Lower lobe of right lung (tissue), 2 donors: Measurements from ENCODE around the gene ZYG11A. TPM values are rescaled to one million over a fixed set of nuclear protein-coding genes. Genes with fewer than 3 reads are reported as not detected.

Experiments
- ATAC-seq, 2 donors: fragments of 200-7000 bp; cut with Tn5 transposase; one replicate each; pipeline ENCODE4 v1.9.1; 2020 to 2022; ENCODE audit warnings: mild to moderate bottlenecking in 2 of 2, moderate library complexity in 2 of 2
- DNase-seq: peaks from one replicate; pipeline ENCODE4 v3.0.0-alpha.2; 2020
- H3K27ac ChIP-seq: fragments of 200-600 bp; one replicate; pipeline ENCODE4 v1.8.0; 2022
- H3K27me3 ChIP-seq: fragments of 200-600 bp; one replicate; pipeline ENCODE4 v1.8.0; 2022; ENCODE audit warnings: low read depth
- H3K36me3 ChIP-seq: fragments of 200-600 bp; one replicate; pipeline ENCODE4 v1.8.0; 2022; ENCODE audit warnings: mild to moderate bottlenecking
- H3K4me1 ChIP-seq: fragments of 200-600 bp; one replicate; pipeline ENCODE4 v1.8.0; 2022
- H3K4me3 ChIP-seq: fragments of 200-600 bp; one replicate; pipeline ENCODE4 v1.8.0; 2022; ENCODE audit warnings: mild to moderate bottlenecking
- H3K9me3 ChIP-seq: fragments of 200-600 bp; one replicate; pipeline ENCODE4 v1.8.0; 2022
- CTCF ChIP-seq: fragments of 200-600 bp; IDR thresholded peaks from one replicate; pipeline ENCODE4 v1.8.0; 2022; ENCODE audit warnings: antibody characterized with exemption, mild to moderate bottlenecking
- intact Hi-C: fragments of 100-400 bp; cut with DNase I; formaldehyde crosslinking; loops from one replicate; pipeline ENCODE4 v1.11.0; 2022
- total RNA-seq: library from RNA; stranded (reverse); fragmentation: NEBNext Ultra II Directional; extraction: Animal tissue kit (Norgen Biotek cat#: 25700); gene quantifications from one replicate; pipeline ENCODE4 v1.2.1, GENCODE V29; 2021
- donor health status: DM: no; HTN: yes; CAD: no; lungs with severe emphysema.

ZYG11A gene
- total RNA-seq, 1 donor from 2014 or later: not detected

GRCh38 chr1:52848423-52848822 lies 5.9 kb downstream of the ZYG11A start:
- intact Hi-C loops: no loop called here
- Histone ChIP-seq H3K27ac (no peak overlapping the region), H3K4me3 (no peak overlapping the region), H3K9me3 (no peaks in the 10 kb centered on the region), H3K36me3 (no peaks in the 10 kb centered on the region), H3K27me3 (peaks cover 30% of the 10 kb centered on the region), H3K4me1 (no peaks in the 10 kb centered on the region)
- TF ChIP-seq CTCF: no peak
- no peak for DNase-seq
- no peak for ATAC-seq

- Histone ChIP-seq H3K9me3 (no peaks in the 10 kb centered on the region), H3K4me1 (no peaks in the 10 kb centered on the region), H3K27ac (no peak overlapping the region), H3K27me3 (peaks cover 8% of the 10 kb centered on the region), H3K36me3 (no peaks in the 10 kb centered on the region), H3K4me3 (no peak overlapping the region)
- ATAC-seq (no peak), DNase-seq (no peak)
- intact Hi-C loops: no loop called here
- no peak for TF ChIP-seq CTCF
Measured at GRCh38 chr1:52850951-52851350, 8.4 kb downstream of the ZYG11A start.

GRCh38 chr1:52852854-52853253 lies 10.3 kb downstream of the ZYG11A start:
- no peak overlapping the region for H3K27ac ChIP-seq
- no peak for DNase-seq
- intact Hi-C loops: no loop called here
- H3K4me3 ChIP-seq: no peak overlapping the region
- TF ChIP-seq CTCF: no peak
- ATAC-seq: no peak
- no peaks in the 10 kb centered on the region for H3K4me1 ChIP-seq
- H3K9me3 ChIP-seq: no peaks in the 10 kb centered on the region
- no peaks in the 10 kb centered on the region for H3K36me3 ChIP-seq
- H3K27me3 ChIP-seq: peaks cover 8% of the 10 kb centered on the region

- DNase-seq: no peak
- intact Hi-C loops: no loop called here
- no peak overlapping the region for H3K27ac ChIP-seq
- H3K4me1 ChIP-seq: no peaks in the 10 kb centered on the region
- no peak for ATAC-seq
- no peak for TF ChIP-seq CTCF
- H3K27me3 ChIP-seq: no peaks in the 10 kb centered on the region
- no peak overlapping the region for H3K4me3 ChIP-seq
- no peaks in the 10 kb centered on the region for H3K36me3 ChIP-seq
- H3K9me3 ChIP-seq: no peaks in the 10 kb centered on the region
Measured at GRCh38 chr1:52855584-52855983, 13.0 kb downstream of the ZYG11A start.

- intact Hi-C loops: no loop called here
- ATAC-seq (no peak), DNase-seq (no peak)
- Histone ChIP-seq H3K27me3 (no peaks in the 10 kb centered on the region), H3K4me1 (no peaks in the 10 kb centered on the region), H3K9me3 (no peaks in the 10 kb centered on the region), H3K36me3 (no peaks in the 10 kb centered on the region), H3K27ac (no peak overlapping the region), H3K4me3 (no peak overlapping the region)
- no peak for TF ChIP-seq CTCF
Measured at GRCh38 chr1:52856026-52856425, 13.5 kb downstream of the ZYG11A start.

GRCh38 chr1:52857443-52857842 lies 14.9 kb downstream of the ZYG11A start:
- DNase-seq: no peak
- no peaks in the 10 kb centered on the region for H3K4me1 ChIP-seq
- TF ChIP-seq CTCF: no peak
- H3K27me3 ChIP-seq: no peaks in the 10 kb centered on the region
- H3K4me3 ChIP-seq: no peak overlapping the region
- H3K36me3 ChIP-seq: no peaks in the 10 kb centered on the region
- H3K9me3 ChIP-seq: no peaks in the 10 kb centered on the region
- no peak for ATAC-seq
- intact Hi-C loops: no loop called here
- no peak overlapping the region for H3K27ac ChIP-seq
